Occipital lobe (tissue), 2 donors: ENCODE results near the gene RAP1A. TPM values are rescaled to one million over a fixed set of nuclear protein-coding genes. Genes with fewer than 3 reads are reported as not detected.
"Not testable (repeated sequence)": the region's sequence is repeated elsewhere in the genome, so short reads cannot be mapped to it uniquely, and the experiment has no call there.

Experiments
- DNase-seq: peaks from one replicate; lab custom pipeline; 2025; lab: John Stamatoyannopoulos, UW
- total RNA-seq: library from RNA; depleted of rRNA; stranded (reverse); fragments of >200 nt; gene quantifications from one replicate; pipeline ENCODE4 v1.2.3, GENCODE V29; 2014

Gene RAP1A
- total RNA-seq, 1 donor from 2014 or later: 31.0 TPM

DNA sequence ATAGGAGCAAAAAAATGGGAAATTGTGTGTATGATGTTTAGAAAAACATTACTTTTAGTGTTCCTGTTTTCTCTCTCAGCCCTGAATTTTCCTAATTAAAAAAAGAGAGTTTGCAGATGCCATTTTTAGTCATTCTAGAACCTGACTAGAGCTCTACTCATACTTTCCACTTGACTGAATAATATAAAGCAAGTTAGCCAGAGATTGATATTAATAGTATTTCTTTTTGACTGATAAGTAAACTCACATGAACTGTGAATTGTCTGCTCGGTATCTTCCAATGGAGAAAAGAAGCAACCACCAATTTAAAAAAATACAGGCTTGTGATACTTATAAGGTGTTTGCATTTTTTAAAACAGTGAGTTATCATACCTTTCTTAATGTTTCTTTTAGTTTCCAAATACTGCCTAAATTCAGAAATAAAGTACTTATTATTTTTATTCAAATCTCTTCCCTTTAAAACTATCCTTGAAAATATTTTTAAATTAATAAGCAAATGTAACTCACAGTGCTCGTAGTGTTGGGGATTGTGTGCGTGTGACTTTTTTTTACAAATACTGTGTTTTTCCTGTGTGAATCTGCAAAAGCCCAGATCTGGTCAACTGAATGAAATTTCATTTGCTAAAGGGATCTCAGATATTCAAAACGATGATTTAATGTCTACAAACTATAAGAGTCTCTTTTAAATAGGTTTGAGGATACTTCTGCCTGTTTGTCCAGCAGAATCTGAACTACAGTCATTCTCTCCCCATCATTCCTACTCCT is 9.8 kb downstream of the RAP1A start:
- no peak for DNase-seq

DNA sequence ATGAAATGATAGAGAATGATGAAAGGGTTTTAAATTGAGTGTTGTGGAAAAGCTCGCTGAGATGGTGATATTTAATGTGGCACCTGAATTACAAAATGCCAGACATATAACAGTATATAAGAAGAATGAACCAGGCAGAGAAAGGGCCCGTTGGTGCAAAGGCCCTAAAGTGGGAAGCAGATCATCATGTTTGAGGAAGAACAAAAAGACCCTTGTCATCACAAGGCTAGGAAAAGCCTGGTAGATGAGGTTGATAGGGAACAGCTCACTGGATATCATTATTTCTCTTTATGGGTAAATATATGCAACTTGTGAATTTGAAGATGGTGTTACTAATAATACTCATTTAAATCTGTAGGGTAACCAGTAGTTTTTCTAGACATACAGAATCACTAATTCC is 11.0 kb downstream of the RAP1A start:
- DNase-seq: no peak

DNA sequence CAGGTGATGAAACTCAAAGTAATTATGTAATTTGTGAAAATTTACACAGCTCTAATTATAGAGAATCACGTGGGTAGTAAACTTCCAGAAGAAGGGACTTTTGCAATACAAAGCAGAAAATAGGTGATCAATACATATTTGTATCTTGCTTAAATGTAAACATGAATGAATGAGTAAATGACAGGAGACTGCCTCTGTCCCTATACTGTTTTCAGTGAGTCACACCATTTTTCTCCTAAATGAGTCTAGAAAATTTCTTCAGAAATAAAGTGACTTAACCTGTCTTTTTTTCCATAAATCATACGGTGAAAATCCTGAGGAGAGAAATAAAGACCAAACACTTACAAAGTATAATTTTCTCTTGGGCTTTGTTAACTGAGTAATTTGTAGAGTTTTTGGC is 11.9 kb downstream of the RAP1A start:
- no peak for DNase-seq

DNA sequence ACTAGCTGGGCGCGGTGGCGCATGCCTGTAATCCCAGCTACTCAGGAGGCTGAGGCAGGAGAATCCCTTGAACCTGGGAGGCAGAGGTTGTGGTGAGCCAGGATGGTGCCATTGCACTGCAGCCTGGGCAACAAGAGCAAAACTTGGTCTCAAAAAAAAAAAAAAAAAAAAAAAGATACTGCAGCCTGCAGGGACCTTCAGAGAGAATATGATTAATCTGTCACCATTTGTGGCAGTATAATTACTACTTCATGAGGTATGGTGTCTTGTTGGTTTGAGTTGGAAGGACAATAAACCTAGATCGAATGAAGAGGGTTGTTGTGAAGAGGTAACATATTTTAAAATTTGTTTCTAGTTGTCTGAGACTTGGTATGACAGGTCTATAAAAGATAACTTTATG is 13.2 kb downstream of the RAP1A start:
- not testable (repeated sequence) for DNase-seq

DNA sequence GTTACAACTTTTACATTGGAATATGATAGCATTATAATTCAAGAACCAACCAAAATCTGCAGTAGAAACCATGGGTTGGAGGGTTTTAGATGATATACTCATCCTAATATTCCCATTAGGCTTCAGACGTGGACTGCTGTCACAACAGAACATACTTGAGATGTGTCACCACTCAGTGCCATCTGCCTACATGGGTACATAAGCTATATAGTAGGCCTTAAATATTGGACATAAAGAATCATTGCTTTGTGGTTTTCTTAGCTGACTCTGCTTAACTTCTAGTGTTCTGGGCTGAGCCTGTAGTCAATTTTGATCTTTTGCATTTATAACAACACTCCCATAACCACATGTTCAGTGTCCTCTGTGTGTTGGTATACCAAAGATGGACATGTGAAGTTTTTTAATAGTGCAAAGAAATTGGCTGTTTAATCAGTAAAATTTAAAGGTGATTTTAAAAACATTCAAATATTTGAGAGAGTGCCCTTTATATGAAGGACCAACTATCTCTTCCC is 14.2 kb downstream of the RAP1A start:
- no peak for DNase-seq

DNA sequence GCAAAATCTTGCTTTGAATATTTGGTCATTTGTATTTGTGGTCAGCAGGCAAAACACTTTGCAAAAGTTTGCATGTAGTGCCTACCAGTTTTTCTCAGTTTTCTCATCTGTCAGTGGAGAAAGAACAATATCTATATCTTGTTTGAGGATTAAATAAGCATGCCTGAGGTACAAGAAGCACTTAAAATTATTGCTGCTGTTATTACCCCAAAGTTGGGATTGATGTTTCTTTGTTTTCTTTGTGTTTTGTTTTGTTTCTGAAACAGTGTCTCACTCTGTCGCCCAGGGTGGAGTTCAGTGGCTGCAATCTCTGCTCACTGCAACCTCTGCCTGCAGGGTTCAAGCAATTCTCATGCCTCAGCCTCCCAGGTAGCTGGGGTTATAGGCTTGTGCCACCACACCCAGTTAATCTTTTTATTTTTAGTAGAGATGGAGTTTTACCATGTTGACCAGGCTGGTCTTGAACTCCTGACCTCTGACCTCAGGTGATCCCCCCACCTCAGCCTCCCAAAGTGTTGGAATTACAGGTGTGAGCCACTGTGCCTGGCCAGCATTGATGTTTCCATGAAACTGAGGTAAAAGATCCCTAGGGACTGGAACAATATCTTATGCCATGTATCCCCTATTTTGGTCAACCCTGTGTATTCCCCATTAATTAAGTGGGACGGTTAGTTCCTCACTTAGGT is 15.9 kb downstream of the RAP1A start:
- no peak for DNase-seq

DNA sequence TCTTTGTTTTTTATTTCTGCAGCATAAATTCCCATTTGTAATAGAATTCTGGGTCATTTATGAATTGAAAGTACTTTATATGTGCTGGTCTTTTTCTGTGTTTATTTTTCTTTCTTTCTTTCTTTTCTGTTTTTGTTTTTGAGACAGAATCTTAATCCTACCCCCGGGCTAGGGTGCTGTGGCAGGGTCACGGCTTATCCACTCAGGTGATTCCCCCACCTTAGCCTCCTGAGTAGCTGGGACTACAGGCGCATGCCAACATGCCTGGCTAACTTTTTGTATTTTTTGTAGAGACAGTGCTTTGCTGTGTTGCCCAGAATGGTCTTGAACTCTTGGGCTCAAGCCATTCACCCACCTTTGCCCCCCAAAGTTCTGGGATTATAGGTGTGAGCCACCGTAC is 18.7 kb downstream of the RAP1A start:
- DNase-seq: no peak

DNA sequence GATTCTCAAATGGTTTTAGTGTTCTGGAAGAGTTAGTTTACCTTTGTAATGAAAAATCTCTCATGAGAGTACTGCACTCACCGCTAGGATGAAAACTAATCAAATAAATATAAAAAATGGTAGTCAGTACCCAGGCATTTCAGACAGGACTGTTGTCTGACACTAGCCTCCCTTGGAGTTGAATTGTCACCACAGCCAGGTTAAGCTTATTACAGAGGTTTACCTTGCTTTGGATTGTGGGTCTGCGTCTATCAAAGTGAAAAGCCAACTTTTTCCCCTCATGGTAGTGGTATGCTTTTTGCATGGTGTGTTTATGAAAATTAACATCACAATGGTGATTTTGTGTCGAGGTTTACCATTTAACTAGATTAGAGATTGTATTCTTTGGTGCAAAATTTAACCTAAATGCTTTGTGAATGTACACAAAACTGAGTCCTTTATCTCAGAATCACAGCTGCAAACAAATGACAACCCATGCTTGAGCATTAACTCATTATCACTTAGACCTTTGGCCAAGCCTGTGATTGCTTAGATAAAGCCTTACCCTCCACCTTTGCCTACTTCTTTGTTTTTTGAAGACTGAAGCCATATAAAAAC is 20.1 kb downstream of the RAP1A start:
- DNase-seq: no peak

DNA sequence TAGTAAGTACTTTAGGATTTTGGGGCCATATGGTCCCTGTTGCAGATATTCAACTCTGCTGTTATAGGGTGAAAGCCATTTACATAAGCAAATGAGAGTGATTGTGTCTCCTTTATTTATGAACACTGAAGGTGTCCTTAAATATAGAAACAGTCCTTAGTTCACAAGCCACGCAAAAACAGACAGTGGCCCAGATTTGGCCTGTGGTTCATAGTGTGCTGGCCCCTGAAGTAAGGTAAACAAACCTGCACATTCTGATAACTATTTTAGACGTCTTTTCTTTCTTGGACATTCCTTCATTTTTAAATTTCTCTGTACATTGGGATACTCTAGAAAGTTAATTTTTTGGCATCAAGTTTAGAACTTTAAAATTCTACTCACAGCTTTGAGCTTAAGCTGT is 23.5 kb downstream of the RAP1A start:
- no peak for DNase-seq

DNA sequence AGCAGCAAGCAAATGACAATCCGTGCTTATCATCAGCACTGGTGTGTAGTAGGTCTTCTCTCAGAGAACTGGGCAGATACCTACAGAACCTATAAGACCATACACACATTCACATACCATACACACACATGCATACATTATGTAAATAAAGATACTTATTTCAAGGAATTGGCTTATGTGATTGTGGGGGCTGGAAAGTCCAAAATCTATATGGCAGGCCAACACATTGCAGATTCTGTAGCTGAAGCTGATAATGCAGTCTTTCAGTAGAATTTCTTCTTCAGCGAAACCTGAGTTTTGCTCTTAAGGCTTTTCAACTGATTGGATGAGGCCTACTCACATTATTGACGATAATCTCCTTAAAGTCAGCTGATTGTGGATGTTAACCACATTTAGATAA is 24.1 kb downstream of the RAP1A start:
- no peak for DNase-seq

DNA sequence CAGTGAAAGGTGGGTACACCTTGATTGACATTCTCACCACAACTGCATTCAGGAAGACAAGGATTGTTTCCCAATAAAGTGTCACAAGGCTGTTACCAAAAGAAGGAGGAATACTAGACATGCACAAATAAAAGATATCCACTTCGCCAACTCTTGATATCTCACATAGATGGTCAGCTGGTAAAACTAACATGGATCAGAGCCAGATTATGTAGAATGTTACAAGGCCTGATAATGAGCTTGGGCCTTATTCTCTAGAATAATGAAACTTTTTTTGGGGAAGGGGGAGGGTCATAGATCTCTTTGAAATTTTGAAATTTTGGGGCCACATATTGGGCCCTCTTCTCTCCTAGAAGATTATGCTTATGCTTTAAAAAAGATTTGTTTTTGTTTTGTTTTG is 24.9 kb downstream of the RAP1A start:
- DNase-seq: no peak

DNA sequence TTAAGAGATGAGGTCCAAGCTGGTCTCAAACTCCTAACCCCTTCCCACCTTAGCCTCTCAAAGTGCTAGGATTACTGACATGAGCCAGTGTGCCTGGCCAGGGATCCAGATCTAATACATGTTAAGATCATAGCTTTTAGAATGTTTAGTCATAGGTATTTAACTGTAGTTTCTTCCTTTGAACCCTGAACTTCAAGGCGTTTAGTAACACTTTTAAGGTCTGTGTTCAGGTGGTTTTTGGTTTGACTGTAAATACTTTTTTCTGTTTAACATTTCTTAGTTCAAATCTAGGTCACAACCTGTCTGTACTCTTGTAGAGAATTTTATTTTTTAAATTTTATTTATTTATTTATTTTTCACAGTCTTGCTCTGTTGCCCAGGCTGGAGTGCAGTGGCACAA is 28.1 kb downstream of the RAP1A start:
- DNase-seq: no peak

DNA sequence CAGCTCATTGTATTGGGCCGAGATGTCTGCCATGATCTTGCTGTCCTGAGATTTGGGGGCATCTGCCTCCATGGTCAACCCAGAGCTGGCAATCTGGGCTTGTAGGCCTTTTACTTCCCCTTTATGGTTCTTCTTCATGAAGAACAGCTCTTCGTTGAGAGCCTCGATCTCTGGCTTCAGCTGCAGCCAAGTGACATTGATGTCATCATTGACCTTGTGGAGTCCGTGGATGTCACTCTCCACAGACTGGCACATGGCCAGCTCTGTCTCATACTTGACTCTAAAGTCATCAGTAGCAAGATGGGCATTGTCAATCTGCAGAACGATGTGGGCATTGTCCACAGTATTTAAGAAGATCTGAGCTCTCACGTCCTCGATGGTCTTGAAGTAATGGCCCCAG is 29.2 kb downstream of the RAP1A start:
- DNase-seq: no peak

DNA sequence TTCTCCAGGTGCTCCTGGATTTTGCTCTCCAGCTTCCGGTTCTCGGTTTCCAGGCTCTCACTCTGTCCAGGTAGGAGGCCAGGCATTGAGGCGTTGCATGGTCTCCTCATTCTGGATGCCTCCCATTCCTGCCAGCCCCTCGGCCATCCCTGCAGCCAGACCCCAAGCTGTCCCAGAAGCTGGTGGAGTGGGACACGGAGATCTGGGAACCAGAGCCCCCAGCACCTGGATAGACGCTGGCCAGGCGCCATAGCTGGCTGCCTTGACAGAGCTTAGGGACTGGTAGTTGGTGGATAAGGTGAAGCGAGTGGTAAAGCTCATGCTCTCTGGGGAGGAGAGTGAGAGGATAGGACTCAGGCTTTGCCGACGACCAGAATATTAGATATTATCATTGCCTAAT is 29.6 kb downstream of the RAP1A start:
- DNase-seq: no peak

DNA sequence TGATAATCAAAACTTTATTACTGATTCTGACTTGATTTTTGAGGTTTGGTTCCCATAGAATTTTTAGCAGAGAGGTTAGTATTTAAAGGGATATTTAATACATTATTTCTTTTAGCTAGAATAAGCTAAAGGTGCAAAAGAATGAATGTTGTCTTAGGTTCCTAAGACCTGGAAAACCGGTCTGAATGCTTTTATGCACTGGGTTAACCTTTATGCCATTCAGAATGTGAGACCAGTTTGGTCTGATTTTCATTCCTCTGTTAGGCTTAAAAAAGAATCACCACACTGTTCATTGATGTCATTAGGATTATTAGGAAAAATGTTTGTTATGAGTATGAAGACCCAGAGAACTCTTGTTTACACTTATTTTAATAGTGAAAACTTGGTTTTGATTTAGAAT is 30.1 kb downstream of the RAP1A start:
- DNase-seq: no peak

DNA sequence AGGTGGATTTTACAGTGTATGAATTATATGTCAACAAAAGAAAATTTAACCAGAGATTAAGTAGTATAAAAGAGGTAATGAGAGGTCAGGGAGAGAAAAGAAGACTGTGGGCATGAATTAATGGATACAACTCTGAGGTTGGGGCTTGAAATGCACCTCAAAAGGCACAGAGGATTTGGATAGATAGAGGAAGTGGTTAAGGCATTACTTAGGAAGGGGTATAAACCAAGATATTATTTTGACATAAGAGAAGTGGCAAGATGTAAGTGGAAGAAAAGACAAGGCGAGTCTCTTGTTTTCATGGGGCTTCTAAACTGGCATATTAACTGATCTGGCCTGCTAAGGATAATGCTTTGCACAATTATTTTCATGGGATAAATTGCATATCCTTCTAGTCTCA is 34.1 kb downstream of the RAP1A start:
- DNase-seq: no peak

DNA sequence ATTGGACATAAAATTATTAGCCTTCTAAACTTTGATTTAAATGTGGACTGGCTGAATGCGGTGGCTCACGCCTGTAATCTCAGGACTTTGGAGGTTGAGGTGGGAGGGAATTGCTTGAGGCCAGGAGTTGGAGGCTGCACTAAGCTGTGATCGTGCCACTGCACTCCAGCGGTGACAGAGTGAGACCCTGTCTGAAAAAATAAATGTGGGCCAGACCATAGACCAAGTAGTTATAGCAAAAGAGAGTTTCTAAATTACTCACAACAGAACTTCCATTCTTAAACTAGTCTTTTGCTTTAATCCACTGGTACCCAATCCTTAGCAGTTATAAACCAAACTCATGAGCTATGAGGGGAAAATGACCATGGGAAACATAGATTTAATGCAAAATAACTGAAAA is 35.2 kb downstream of the RAP1A start:
- DNase-seq: no peak

DNA sequence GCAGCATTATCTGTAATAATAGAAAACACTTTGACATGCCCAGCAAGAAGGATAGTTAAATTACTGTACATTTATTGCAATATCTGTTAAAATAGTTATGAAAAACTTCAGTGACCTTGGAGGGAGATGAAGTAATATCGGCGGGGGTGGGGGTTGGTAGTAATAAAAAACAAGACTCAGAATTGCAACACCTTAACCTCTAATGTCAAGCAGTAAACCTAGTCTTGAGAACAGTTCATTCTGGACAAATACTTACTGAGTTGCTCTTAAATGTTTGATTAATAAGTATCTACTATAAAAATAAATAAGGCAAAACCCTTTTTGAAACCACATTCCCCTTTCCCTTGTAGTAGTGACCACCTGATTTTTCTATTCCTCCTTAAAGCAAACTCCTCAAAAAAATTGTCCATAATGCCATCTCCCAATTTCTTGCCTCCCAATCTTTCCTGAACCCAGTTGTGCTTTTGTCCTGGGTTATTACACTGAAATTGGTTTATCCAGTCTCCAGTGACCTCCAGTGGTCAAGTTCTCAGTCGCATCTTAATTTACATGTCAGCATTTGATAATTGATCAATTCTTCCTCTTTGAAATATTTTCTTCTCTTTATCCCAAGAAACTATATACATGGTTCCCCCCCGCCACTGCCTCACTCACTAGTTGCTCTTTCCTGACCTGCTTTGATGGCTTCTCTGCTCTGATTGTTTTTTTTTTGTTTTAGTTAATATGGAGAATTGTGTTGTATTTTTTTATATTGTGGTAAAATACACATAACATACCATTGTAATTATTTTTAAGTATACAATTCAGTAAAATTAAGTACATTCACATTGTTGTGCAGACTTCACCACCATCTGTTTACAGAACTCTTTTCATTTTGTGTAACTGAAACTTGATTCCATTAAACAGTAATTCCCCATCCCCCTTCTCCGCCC is 36.8 kb downstream of the RAP1A start:
- no peak for DNase-seq

DNA sequence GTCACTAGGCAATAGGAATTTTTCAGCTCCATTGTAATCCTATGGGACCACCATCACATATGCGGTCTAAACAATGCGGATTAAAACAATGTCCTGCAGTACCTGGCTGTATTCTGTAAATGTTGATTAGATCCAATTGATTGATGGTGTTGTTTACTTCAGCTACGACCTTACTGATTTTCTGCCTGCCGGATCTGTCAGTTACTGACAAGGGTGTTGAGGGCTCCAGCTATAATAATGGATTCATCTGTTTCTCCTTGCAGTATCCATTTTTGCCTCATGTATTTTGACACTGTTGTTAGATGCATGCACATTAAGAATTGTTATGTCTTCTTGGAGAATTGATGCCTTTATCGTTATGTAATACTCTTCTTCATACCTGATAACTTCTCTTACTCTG is 39.0 kb downstream of the RAP1A start:
- no peak for DNase-seq

DNA sequence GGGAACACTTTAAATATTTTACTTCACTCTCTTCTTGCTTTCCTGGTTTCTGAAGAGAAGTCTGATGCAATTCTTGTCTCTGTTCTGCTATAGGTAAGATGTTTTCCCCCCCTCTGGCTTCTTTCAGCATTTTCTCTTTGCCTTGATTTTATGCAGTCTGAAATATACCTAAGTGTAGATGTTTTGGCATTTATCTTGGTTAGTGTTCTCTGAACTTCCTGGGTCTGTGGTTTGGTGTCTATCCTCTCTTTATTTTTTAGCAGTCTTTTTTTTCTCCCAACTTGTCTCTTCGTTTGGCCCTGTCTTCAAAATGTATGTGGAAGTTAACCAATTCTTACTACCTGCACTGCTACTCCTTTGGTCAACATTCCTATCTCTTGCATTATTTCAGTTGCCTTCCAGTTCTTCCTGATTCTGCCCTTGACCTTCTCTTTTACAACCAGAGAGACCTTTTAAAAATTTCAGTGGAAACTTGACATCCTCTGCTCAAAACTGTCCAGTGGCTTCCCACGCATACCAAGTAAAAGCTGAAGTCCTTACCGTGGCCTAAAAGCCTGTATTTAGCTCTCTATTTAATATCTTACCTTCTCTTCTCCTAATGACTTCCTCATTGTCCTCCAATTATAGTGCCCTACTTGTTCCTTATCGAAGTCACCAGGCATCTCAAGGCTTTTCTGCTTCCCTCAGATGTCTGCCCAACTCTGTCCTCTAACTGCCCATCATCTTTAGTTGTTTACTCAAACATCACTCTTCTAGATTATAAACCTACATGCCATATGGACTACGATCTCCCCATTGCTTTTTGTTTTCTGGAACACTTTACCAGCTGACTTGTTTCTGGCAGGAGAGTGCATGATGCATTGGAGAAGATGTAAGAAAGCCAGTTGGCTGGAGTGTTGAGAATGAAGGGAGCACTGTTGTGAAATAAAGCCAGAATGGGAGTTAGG is 40.9 kb downstream of the RAP1A start:
- DNase-seq: no peak
